Stimulated activated CD8-positive, alpha-beta memory T cell treated with anti-CD3 and anti-CD28 coated beads, Interleukin-2, amount 100 ng/mL, for 1 hour (primary cell): ENCODE data around the gene TNFRSF25.

Experiments used
- DNase-seq, 2 donors: peaks; one replicate each; pipeline ENCODE4 v3.0.0-alpha.2; 2020; ENCODE audit warnings: low read depth in 2 of 2

TNFRSF25 gene

DNA sequence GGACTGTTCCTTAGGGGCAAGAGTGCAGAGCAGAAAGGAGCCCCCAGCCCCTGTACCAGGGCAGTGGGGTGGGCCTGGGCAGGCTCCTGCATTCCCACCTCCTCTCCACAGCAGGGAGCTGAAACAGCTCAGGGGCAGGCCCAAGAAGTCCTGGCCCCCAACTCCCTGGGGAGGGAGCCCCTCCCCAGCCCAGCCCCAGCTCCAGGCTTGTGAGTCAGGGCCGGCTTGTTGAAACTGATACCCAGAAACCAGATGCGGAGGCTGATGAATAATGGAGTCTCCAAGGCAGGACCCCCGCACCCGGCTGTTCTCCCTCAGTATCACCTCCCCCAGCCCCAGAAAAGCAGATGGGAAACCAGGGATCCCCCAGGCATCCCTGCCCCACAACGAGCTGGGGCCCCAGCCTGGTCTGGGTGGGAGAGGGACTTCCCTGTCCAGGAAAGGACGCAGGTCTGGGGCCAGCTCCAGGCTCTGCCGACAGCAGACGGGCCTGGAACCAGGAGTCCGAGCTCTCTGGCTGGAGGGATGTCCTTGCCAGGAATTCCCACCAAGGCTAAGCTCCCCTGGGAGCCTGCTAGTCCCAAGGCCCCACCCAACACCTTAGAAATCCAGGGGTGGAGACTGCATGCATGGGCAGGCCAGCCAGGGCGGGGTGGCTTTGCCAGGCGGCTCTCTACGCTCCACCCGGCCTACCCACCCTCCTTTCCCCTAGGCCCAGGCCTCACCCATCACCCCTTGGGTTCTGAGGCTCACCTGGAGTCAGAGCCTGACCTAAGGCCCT lies 22.8 kb upstream of the TNFRSF25 start:
- DNase-seq = no peak

- DNase-seq = no peak
Observed at GRCh38 chr1:6487804-6488484, 22.0 kb upstream of the TNFRSF25 start.

DNA sequence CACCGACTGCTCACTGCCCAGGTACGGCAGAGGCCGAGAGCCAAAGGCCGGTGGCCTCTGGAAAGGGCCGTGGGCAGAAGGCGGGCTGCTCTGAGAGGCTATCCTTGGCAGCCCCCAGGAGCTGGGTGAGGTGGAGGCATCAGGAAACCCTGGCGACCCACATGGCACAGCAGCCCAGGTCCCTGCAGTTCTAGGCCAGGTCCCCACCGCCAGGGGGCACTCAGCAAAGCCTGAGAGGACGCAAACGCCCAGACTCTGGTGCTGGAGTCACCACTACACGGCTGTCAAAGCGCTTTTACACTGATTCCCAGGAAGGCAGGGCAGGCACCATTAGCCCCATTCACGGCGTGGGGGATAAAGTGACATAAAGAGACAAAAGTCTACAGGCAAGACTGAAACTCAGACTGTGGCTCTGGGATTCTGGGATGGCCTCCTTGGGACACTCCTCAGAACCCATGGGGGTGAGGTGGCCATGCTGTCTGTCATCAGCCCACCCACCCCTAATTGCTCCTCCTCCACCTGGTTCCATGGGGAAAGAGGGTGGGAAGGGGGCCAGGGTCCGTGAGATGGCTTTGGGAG lies 20.5 kb upstream of the TNFRSF25 start:
- peak; percentile 71 to 80 for DNase-seq

GRCh38 chr1:6485168-6486101 lies 19.5 kb upstream of the TNFRSF25 start:
- DNase-seq = no peak

- DNase-seq = no peak
Observed at GRCh38 chr1:6484826-6485167, 18.8 kb upstream of the TNFRSF25 start.

DNA sequence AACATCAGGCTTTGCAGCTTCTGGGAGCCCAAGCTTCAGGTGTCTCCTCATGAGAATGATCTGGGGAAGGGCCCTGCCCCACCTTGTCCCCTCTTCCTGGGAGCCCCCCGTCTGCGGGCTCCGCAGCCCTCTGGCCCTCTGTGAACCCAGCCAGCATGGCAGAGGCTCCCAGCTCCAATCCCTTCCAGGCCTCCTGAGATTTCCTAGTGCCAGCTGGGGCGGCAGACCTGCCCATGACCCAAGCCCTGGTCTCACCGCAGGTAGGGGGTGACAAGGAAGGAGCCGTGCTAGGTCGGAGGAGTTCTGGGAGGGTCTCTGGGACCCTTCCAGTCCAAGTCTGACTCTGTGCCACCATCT lies 17.8 kb upstream of the TNFRSF25 start:
- DNase-seq = no peak

- no peak for DNase-seq
Observed at GRCh38 chr1:6483017-6483760, 17.2 kb upstream of the TNFRSF25 start.

- no peak for DNase-seq
Observed at GRCh38 chr1:6481820-6482219, 15.8 kb upstream of the TNFRSF25 start.

DNA sequence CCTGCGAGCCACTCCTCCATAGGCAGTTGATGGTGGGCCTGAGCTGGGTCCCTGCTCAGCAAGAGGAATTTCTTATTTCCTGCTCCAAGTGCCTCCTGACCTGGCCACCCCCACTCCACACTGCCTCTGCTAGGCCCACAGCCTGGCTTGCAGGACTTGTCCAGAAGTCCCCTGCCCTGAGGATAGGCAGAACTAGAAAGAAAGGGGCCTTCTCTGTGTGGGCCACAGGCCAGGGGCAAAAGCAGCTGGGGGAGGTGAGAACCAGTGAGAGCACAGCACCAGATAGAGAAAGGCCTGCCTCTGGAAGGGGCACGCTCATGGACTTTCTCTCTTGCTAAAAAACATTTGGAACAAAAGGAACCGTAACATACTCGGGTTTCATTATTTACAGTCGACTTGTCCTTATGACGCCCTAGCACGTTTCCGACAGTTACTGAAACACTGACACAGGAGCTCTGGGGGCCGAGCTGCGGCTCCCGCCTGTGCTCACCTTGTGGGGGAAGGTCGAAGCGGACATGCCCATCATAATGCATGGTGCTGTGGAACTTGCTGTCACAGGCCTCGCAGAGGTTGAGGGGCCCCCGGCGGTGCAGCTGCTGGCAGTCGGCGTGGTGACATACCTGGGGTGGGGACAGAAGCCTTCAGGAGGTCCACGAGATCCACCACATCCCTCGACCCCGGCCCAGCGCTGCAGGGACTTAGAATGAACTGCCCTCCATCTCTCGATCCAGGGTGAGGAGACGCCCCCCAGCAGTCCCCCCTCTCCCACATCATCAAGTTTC lies 11.3 kb upstream of the TNFRSF25 start:
- DNase-seq = no peak

DNA sequence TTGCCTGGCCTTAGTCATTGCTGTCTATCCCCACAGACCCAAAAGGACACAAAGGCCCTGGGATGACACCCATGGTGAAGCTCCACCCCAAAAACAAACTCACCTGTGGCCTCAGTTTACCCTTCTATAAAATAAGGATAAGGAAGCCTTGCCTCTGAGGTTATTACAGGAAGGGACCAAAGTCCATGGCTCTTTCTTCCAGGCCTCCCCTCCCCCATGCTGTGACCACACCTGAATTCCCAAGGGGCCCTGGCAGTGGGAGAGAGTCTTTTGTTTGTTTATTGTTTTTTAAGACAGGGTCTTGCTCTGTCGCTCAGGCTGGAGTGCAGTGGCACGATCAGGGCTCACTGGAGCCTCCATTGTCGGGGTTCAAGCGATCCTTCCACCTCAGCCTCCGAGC lies 10.5 kb upstream of the TNFRSF25 start:
- no peak for DNase-seq

DNA sequence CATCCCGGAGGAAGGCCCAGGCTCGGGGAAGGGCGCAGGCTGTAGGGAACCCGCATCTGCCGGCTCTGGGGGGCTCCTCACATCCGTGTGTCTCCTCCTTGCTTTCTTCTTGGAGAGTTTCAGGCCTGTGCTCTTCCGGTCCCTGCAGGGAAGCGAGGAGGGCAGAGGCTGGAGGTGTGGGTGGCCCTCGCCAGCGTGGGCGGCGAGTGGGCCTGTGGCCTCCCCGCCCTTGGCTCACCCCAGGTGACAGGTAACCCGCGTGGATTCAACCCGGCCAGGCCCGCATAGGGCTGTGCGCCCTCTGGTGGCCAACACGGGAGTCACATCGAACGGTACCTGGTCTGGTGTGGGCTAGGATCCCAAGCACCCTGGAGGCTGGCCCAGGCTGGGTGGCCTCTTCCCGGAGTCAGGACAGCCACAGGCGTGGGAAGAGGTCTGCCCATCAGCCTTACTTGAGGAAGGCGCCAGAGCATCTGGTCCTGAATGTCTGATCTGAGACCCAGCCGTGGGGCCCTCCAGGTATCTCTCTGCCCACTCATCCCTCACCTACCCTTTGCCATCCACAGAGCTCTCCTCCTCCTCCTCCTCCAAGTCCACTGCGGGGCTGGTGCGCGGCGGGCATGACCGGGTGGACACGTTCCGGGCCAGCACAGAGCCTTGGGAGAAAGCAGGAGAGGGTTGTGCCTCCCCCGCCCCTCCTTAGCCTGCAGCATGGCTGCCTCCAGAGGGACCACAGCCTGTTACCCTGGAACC lies 9.6 kb upstream of the TNFRSF25 start:
- DNase-seq = peak; percentile 61 to 69

DNA sequence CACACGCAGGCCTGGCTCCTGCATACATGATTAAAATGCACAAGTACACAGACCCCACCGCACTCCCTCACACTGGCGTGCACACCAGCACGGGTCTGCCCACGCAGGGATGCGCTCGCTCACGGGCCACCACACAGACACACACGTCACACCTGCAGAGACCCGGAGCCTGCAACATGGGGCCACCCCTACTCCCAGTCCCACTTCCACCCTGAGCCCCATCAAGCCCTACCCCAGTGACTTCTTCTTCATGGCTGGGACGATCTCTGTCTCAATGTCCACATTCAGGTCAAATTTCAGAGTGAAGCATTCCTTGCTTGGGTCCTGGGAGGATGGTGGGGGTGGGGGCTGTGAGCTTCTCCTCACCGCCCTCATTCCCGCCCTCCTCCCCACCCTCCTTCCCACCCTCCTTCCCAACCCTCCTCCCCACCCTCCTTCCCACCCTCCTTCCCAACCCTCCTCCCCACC lies 8.9 kb upstream of the TNFRSF25 start:
- DNase-seq = no peak

DNA sequence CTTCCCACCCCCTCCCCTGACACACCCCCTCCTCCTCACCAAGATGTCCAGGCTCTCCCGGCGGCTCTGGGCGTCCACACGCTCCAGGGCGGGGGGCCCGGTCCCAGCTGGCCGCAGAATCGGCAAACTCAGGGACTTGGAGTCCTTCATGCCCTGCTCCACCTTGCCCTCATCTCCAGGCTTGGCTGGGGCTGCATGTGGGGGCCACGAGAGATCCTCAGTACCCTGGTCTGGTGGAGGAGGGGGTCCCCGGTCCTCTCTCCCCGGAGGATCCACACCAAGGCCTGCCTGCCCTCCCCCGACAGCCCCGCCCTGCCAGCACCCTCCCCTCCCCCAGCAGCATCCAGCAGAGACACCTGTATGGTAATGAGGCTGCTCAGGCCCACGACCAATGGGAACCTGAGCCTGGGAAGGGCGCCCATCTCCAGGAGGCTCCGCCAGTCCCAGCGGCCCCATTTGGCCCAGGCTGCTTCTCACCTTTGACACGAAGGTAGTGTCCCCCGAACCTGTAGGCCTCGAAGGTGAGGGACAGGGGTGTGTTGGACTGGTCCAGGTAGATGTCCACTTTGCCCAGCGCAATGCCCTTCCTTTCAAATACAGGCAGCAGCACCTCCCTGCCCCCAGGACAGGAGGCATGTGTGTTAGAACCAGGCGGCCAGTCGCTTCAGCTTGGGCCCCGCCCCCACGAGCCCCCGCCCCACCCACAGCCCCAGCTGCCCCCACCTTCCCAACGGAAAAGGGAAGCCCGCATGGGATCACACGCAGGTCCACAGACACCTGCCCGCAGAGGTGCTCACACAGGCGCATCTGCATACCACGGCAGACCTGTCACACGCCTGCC lies 8.2 kb upstream of the TNFRSF25 start:
- no peak for DNase-seq

- DNase-seq = no peak
Observed at GRCh38 chr1:6473156-6473555, 7.2 kb upstream of the TNFRSF25 start.

- DNase-seq = no peak
Observed at GRCh38 chr1:6472391-6472790, 6.4 kb upstream of the TNFRSF25 start.

DNA sequence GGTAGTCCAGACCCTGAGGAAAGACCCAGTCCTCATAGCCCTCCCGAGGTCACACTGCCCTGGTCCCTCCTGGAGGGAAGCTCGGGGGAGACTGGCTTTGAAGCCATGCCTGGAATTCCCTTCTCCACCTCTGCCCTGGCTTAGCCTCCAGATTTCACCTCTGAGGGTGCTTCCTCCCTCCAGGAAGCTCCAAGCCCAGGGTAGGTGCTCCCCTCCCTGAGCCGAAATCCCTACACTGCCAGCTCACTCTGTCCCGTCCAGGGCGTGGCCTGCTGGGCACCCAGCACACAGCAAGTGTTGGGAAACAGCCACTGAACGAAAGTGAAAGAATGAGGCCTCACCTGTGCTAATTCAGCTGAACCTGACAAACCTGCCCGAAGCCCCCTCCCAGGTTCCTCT lies 6.0 kb upstream of the TNFRSF25 start:
- DNase-seq = no peak

DNA sequence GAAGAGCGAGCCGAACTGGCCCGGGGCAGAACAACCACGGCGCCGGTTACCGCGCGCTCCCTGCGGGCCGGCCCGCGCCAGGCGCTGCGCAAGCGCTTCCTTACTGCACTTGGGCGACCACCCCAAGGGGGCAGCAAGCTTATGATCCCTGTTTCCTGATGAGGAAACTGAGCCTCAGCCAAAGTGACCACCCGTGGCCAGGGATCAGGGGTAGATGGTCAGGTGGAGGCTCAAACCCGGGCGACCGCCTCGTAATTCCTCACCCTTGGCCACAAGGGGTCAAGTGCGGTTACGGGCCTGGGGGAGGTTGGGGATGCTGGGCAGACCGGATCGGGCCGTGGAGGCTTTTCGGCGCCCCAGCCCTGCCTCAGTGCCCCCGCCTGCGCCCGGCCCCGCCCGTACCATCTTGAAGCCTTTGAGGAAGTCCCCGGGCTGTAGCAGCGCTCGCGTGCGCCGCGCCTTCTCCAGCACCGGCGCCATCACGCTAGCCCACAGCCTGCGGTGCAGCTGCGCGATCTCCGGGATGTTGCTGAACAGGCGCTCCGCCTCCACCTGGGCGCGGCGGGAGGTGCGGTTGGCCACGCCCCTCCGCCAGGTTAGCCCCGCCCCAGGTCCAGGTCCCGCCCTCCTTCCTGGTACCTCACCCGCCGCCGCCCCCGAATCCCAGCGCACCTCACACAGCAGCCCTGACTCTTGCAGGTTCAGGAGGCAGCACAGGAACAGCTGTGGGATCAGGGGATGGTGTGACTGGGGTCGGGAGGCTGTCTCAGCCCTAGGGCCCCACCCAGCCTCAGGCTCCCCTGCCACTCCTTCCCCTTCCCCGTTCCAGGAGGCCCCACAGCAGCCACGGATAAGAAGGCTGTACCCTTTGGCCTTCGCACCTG lies 5.4 kb upstream of the TNFRSF25 start:
- no peak for DNase-seq
